Spleen (tissue), 7 donors: ENCODE results near the gene GPR89A.

Experiments used
- CTCF ChIP-seq, 11 experiments: fragments of 200-600 bp in 7 of 11; fragments of 450-650 bp in 4 of 11; sonication (generic) in 4 of 11; IDR thresholded peaks in 8 of 11; conservative IDR thresholded peaks in 3 of 11; 1 replicate in 7 of 11; 2 replicates in 4 of 11; pipeline versions ENCODE4 v1.4.0 to v1.8.0; 2016 to 2021; ENCODE audit warnings: antibody characterized with exemption in 11 of 11, inconsistent platforms in 4 of 11, mild to moderate bottlenecking in 1 of 11
- POLR2A ChIP-seq, 3 donors: fragments of 450-650 bp; IDR thresholded peaks; one replicate each; pipeline ENCODE4 v1.5.1; 2017; ENCODE audit warnings: antibody characterized with exemption in 3 of 3, mild to moderate bottlenecking in 1 of 3
- donor health status: DM: no; HTN: no; CAD: no; lungs with moderate emphysema.
- donor health status: DM: no; HTN: no; CAD: no.
- donor health status: DM: no; HTN: no; CAD: no.

DNA sequence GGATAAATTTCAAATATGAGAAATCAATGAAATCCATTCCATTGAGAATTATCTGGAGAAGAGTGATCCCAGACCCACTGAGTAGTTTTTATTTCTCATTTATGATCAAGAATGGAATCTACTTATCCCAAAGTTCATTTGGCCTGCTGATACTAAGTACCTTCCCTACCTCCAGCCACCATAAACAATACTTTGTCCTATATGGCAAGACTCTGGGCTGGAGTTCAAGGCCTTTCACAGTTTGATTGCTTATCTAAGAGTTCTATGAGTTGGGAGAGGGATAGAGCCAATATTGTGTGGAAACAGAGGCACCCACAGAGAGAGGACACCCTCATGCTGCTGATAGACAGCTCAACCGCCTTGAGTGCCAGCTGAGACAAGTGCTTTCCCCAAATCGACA lies 94.3 kb downstream of the GPR89A start:
- TF ChIP-seq POLR2A (IDR thresholded peaks at IDR 0.05): no peak
- TF ChIP-seq CTCF (IDR thresholded peaks at IDR 0.05 in 8 of 11, conservative IDR thresholded peaks at IDR 0.05 in 3 of 11): no peak
